K562 (cell line): ENCODE measurements around the gene SORCS1. TPM values are rescaled to one million over a fixed set of nuclear protein-coding genes. Genes with fewer than 3 reads are reported as not detected.

ENCODE experiments used
- BACH1 ChIP-seq: fragments of 200-800 bp; sonication (Bioruptor generic); IDR thresholded peaks from 2 replicates; pipeline ENCODE4 v1.6.1; 2016; ENCODE audit warnings: missing genetic modification characterization, missing compliant biosample characterization
- BCOR ChIP-seq: fragments of 450-650 bp; IDR thresholded peaks from 2 replicates; pipeline ENCODE4 v1.6.1; 2016
- CEBPB ChIP-seq: fragments of 450-650 bp; IDR thresholded peaks from 2 replicates; pipeline ENCODE4 v1.6.1; 2016; ENCODE audit warnings: missing genetic modification characterization, missing compliant biosample characterization
- EP300 ChIP-seq: IDR thresholded peaks from 2 replicates; pipeline ENCODE4 v1.6.1; 2012; ENCODE audit warnings: low read length, improper control_type of control experiment
- JUND ChIP-seq, 2 experiments: IDR thresholded peaks; 2 replicates in 1 of 2; 3 replicates in 1 of 2; pipeline ENCODE4 v1.6.1; 2011; ENCODE audit warnings: borderline replicate concordance in 2 of 2, low read depth in 2 of 2, low read length in 2 of 2, improper control_type of control experiment in 1 of 2, missing biosample characterization in 1 of 2, missing genetic modification characterization in 1 of 2, missing genetic modification reagents in 1 of 2
- MEF2D ChIP-seq: conservative IDR thresholded peaks from 2 replicates; pipeline ENCODE4 v1.6.1; 2016; ENCODE audit warnings: low read depth, missing genetic modification characterization, missing compliant biosample characterization
- MEIS2 ChIP-seq: fragments of 450-650 bp; IDR thresholded peaks from 2 replicates; pipeline ENCODE4 v1.6.1; 2014; ENCODE audit warnings: mild to moderate bottlenecking; ENCODE audit not compliant: partially characterized antibody
- NCOR1 ChIP-seq: fragments of 450-650 bp; IDR thresholded peaks from 2 replicates; pipeline ENCODE4 v1.6.1; 2016; ENCODE audit warnings: mild to moderate bottlenecking, moderate library complexity
- NR2C1 ChIP-seq, 2 experiments: fragments of 450-650 bp; IDR thresholded peaks; 2 replicates each; pipeline ENCODE4 v1.6.1; 2017; ENCODE audit warnings: mild to moderate bottlenecking in 2 of 2, antibody characterized with exemption in 1 of 2, inconsistent platforms in 1 of 2, missing compliant biosample characterization in 1 of 2, missing genetic modification characterization in 1 of 2
- polyA plus RNA-seq, 8 experiments: library from polyadenylated mRNA; depleted of rRNA in 4 of 8; stranded (reverse) in 5 of 8; unstranded in 3 of 8; fragments of >200 nt; fragmentation: Nextera tagmentation in 2 of 8; fragmentation: Illumina TruSeq in 1 of 8; extraction: Ambion mirVana in 2 of 8; extraction: Trizol in 1 of 8; gene quantifications; 2 replicates each; pipeline versions ENCODE4 v1.2.1 to v1.2.3, GENCODE V29; 2011 to 2014; ENCODE audit warnings: inconsistent platforms in 1 of 8, missing spikeins in 1 of 8
- total RNA-seq, 7 experiments: library from RNA; depleted of rRNA in 6 of 7; stranded (reverse); fragments of >200 nt in 6 of 7; fragmentation: Illumina TruSeq in 2 of 7; extraction: Trizol in 2 of 7; gene quantifications; 2 replicates each; pipeline versions ENCODE4 v1.2.1 to v1.2.3, GENCODE V29; 2011 to 2021; ENCODE audit warnings: low replicate concordance in 1 of 7
- TF ChIP-seq, protein P1 (sequence below): fragments of 450-650 bp; IDR thresholded peaks from 2 replicates; pipeline ENCODE4 v1.6.1; 2017; ENCODE audit warnings: antibody characterized with exemption, mild to moderate bottlenecking

SORCS1 gene
- total and polyA plus RNA-seq, 9 of the 15 experiments (the other 6 are each of a cell fraction or from before 2014, with no cell fraction given), result 1.5 to 3.9 (median 2.7) TPM

GRCh38 chr10:106942035-106942662 lies 222.4 kb downstream of the SORCS1 start (continued):
- TF ChIP-seq MEF2D (tag) (peak; percentile 46; the same call in 1 of the 2 replicates), EP300 (peak; percentile 62; the same call in 1 of the 2 replicates), BACH1 (tag) (peak; percentile 94), JUND (IDR thresholded peaks at IDR 0.05; ENCODE audit: borderline replicate concordance, low read depth, low read length) (peak; percentile 43; the same call in 1 of the 2 replicates), JUND (tag; IDR thresholded peaks at IDR 0.05; ENCODE audit: borderline replicate concordance, low read depth, low read length) (peak; percentile 50; the same call in 1 of the 3 replicates), CEBPB (peak; percentile 65; the same call in 1 of the 2 replicates), NR2C1 (IDR thresholded peaks at IDR 0.05) (no peak), NR2C1 (tag; IDR thresholded peaks at IDR 0.05) (0 out of 2 replicates have a peak, but pooled peaks have one; percentile 15), NCOR1 (peak; percentile 27; the same call in 1 of the 2 replicates), BCOR (no peak), MEIS2 (no peak)
- TF ChIP-seq, protein P1, sequence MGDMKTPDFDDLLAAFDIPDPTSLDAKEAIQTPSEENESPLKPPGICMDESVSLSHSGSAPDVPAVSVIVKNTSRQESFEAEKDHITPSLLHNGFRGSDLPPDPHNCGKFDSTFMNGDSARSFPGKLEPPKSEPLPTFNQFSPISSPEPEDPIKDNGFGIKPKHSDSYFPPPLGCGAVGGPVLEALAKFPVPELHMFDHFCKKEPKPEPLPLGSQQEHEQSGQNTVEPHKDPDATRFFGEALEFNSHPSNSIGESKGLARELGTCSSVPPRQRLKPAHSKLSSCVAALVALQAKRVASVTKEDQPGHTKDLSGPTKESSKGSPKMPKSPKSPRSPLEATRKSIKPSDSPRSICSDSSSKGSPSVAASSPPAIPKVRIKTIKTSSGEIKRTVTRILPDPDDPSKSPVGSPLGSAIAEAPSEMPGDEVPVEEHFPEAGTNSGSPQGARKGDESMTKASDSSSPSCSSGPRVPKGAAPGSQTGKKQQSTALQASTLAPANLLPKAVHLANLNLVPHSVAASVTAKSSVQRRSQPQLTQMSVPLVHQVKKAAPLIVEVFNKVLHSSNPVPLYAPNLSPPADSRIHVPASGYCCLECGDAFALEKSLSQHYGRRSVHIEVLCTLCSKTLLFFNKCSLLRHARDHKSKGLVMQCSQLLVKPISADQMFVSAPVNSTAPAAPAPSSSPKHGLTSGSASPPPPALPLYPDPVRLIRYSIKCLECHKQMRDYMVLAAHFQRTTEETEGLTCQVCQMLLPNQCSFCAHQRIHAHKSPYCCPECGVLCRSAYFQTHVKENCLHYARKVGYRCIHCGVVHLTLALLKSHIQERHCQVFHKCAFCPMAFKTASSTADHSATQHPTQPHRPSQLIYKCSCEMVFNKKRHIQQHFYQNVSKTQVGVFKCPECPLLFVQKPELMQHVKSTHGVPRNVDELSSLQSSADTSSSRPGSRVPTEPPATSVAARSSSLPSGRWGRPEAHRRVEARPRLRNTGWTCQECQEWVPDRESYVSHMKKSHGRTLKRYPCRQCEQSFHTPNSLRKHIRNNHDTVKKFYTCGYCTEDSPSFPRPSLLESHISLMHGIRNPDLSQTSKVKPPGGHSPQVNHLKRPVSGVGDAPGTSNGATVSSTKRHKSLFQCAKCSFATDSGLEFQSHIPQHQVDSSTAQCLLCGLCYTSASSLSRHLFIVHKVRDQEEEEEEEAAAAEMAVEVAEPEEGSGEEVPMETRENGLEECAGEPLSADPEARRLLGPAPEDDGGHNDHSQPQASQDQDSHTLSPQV, result peak; percentile 58
